ENCODE data around the gene CAVIN3.
"Not testable (repeated sequence)": the region's sequence is repeated elsewhere in the genome, so short reads cannot be mapped to it uniquely, and the experiment has no call there.

Gene CAVIN3

DNA sequence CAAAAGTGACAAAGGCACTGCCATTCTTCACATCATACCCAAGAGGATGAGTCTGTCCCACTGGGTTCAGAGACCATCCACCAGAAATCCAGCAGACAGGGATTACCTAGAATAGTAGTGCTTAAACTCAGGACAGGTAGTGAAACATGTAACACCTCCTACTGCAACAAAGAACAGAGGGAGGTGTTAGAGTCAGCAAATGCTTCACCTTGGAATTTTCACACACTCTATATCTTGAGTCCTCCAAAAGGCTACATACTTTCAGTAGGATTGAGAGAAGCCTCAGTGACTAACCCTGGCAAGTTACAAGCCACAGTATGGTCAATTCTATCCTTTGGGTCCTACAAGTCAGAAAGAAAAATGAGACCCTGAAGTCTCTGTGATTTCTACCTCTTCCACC is 6.0 kb upstream of the CAVIN3 start:
- FAIRE-seq: no peak
- no peak for DNase-seq (ENCODE audit: low spot score)

DNA sequence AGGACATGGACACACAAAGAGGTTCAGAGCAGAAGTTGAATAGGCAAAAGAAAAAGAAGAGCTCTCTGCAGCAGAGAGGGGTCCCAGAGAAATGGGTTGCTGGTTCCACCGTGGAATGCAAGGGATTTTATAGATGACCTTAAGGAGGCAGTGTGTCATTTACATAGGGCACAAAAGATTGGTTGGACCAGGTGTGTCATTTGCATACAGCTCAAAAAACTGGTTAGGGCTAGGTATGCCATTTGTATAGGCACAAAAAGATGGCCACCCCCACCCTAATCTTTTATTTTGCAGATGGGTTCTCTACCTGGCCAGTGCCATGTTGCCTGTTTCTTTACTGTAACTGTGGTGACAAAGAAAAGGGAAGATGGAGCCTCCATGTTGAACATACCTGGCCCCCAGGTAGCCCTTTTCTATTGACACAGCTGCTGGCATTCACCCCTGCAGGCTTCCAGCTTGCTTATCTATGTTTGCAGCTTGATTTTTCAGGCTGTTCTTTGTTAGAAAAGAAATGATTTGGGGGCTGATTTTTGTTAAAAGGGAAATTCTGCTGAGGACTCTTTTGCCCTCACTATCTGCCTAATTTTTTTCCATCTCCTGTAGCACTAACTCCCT is 3.1 kb upstream of the CAVIN3 start:
- FAIRE-seq: no peak
- DNase-seq (ENCODE audit: low spot score): no peak

- DNase-seq (ENCODE audit: low spot score) (peak; percentile 31), FAIRE-seq (no peak)
These were observed 1.7 kb upstream of the CAVIN3 start for GRCh38 chr11:6321961-6322362.

DNA sequence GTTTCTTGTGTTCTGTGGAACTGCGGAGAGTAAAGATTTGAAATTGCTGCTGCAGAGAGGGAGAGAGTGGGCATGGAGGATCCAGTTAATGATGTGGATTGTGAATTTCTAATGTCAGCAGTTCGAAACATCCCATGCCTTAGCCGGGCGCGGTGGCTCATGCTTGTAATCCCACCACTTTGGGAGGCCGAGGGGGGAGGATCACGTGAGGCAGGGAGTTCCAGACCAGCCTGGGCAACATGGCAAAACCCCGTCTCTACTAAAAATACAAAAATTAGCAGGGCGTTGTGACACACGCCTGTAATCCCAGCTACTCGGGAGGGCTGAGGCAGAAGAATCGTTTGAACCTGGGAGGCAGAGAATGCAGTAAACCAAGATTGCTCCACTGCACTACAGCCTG is 1.1 kb upstream of the CAVIN3 start:
- FAIRE-seq (no peak), DNase-seq (ENCODE audit: low spot score) (no peak)

DNA sequence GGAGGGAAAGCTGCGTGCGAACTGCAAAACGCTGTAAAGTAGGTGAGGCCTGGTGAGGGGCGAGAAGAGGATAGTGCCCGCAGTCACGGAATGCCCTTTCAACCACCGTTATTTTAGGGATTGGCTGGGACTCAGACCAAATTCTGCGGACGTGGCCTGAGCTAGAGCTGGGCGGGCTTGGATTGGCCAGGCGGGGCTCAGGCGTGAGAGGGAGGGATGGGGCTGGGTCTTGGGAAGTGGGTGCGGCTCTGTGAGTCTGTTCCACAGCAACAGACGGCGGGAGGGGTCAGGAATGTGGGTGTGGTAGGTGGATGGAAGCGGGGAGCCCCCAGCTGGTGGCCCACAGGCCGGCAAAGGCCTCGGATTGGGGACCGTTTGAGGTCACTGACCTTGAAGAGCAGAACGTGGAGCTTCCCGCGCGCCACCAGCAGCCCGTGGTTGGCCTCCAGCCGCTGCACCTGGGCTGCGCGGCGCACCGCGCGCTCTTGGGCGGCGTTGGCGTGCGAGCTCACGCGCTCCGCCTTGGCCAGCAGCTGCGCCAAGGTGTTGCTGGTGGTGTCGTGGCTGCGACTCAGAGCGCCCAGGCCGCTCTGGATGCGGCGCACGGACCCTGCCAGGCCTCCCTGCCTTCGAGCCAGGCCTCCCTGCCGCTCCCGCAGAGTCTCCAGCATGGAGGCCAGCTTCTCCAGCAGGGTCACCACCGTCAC is 444 bp downstream of the CAVIN3 start:
- no peak for FAIRE-seq
- no peak for DNase-seq (ENCODE audit: low spot score)

- FAIRE-seq (no peak), DNase-seq (ENCODE audit: low spot score) (no peak)
These were observed 1.1 kb downstream of the CAVIN3 start for GRCh38 chr11:6319001-6319703.

DNA sequence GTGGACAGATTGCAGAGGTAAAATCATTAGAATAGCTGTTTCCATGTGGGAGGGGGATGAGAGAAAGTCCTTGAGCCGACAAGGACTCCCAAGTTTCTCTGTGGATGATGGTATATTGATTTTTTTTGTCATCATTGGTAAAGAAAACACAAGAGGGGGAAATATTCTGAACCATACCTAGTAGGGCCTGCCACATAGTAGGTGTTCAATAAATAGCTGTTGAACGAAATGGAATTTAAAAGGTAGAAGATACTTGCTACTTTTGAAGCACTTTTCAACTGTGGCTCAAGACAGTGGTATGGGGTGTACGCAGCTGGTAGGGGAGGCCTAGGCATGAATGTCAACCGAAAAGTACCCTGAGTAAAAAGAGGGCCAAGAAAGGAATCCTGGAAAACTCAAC is 2.1 kb downstream of the CAVIN3 start:
- DNase-seq (ENCODE audit: low spot score) (no peak), FAIRE-seq (no peak)

DNA sequence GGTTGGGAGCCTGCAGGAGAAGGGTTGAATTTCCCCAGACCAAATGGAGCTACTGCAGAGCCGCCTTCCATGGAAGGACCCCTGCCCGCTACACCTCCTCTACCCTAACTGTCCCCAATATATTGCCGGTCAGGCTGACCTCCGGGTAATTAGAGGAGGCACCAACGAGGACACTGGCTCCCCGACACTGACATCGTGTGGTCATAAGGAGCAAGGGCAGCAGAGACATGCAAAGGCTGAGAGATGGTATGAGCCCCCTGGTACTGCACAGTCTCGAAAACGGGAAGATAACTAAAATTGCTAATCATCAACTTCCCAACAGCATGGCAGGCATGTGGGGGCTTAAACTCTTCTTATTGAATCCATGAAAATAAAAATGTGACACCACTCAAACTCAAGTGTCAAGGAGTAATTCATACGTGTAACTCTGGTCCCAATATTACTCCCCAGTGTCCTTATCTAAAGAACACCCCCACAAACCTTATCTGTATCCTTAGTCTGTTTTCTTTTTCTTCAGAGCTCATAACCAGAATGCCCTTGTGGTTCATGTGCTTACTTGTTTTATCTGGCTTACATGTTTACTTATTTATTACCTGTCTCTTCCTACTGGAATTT is 4.4 kb downstream of the CAVIN3 start:
- DNase-seq (ENCODE audit: low spot score) (peak; percentile 79), FAIRE-seq (peak; percentile 58)

DNA sequence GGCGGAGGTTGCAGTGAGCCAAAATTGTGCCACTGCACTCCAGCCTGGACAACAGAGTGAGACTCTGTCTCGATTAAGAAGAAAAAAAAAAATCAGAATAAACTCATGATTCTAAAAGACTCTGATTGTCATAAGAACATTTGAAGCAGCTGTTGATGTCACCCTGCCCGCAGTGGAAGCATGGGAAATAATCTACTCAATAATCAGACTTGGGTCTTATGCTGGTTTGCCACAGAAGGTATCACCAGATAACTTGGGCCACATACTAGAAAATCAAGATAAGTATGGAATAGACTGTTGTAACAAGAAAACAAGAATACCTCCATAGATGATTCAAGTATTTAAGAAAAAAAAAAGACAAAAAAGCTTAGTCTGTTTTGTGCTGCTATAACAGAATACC is 8.2 kb downstream of the CAVIN3 start:
- no peak for DNase-seq (ENCODE audit: low spot score)
- FAIRE-seq: no peak

DNA sequence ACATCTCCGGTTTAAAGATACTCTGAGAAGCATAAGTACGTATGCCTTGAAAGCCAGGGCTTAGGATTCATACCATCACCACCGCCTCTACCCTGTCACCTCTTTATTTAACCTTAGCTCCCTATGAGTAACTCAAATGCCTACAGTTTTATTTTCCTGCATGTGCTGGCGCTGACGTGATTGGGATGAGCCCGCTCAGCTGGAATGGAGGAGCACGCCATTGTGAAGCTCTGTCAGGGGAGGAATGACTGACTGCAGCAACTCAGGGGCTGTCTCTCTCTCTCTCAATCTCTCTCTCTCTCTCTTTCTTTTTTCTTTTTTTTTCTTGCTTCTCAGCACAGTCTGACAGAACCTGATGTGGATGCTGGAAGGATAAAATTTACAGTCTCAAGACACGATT is 12.4 kb downstream of the CAVIN3 start:
- DNase-seq (ENCODE audit: low spot score) (no peak), FAIRE-seq (no peak)

DNA sequence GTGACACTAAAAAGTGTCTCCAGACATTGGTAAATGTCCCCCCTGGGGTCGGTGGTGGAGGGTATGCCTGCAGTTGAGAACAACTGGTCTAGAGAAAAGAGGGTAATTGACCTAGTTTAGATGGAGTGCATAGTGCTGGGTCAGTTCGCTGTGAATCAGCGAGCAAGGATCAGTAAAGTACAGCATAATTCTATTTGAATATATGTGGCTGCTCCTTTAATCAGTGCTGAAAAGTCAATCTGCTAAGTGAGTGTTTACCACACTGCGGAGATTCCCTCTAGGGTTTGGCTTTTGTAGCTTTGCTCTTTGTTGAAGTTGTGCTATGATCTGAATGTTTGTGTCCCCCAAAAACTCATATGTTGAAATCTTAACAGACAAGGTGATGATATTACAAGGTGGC is 15.0 kb downstream of the CAVIN3 start:
- DNase-seq (ENCODE audit: low spot score) (no peak), FAIRE-seq (no peak)

DNA sequence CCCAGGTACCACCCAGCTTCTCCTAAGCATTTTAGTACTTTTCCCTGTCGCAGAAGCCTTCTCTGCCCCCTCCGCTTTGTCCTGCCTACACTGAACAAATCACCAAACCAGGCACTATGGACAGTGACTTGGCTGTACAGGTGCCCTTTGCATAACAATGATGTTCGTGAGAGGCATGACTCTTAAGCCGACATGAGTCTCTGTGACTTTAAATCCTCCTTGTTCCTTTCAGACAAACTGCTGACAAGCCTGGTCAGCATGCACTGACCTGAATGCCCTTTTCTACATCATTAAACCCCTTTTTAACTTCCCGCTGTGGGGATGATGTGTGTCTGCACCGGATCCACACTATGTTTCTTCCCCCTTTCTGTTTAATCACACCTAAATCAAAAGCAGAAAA is 16.6 kb downstream of the CAVIN3 start:
- FAIRE-seq: peak; percentile 5
- DNase-seq (ENCODE audit: low spot score): no peak

DNA sequence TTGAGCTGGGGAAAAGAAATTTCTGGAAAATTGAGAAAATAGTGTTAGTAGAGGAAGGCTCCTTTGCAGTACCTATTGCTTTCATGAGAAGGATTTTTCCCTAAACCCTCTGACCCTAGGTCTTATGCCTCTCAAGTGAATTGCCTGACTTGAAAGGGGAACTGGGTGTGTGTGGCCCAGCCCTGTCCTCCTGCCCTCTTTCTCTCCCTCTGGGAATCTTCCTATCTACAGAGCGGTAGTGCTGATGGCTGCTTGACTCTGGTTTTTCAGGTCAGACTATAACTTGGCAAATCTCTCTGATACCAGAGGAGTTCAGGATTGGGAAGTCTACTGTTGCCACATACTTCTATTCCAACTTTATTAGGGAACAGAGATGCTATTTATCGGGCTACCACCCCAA is 19.2 kb downstream of the CAVIN3 start:
- FAIRE-seq: no peak

DNA sequence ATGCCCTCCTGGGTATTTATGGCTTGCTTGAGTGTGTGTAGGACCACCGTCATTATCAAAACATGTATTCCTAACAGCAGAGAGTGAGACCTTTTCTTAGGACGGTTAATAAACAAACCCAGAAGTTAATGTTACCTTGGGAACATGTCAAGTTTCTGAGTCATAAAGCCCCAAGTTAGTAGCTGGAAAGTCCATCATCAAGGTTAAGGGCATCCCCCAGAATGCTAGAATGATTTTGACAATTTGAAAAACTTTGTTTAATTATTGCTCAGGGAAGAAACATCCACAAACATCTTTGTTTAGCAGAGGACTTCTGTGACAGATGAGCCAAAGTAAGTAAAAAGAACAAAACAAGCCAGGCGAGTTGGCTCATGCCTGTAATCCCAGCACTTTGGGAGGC is 20.0 kb downstream of the CAVIN3 start:
- DNase-seq (ENCODE audit: low spot score): no peak
- FAIRE-seq: no peak

More for the DNA sequence above, 19.2 kb downstream of the CAVIN3 start:
- no peak for DNase-seq (ENCODE audit: low spot score)

DNA sequence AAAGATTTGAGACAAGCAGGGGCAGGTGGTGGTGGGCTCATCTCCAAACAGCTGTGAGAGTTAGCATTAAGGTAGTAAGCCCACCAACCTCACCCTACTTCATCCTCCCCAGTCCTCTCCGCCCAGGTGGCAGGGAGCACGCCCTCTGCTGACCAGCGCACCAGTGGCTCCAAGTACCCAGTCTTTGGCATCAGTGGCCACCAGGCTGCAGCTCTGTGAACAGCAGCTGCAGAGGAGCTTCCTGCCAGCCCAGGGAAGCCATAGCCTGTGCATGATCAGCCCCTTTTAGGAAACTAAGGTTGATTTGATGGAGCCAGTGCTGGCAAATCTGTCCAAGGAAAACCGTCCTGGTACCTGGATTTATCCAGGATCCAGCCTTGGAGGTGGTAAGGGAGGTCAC is 21.7 kb downstream of the CAVIN3 start:
- DNase-seq (ENCODE audit: low spot score) (peak; percentile 62), FAIRE-seq (no peak)

DNA sequence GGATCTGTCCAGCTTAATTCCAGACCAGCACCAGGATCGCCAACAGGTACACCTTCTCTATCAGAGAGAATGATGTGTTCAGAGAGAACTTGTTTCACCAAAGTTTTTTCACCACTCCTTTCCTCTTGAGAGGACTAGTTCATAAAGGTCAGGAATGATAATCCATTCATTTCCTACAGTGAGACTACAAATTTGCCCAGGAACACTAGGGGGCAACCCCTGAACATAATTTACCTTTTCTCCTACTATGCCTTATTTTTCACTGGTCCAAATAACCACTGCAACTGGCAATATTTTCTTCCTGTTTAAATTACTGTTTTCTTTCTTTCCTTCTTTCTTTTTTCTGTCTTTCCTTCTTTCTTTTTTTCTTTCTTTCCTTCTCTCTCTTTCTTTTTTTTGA is 22.5 kb downstream of the CAVIN3 start:
- no peak for FAIRE-seq

DNA sequence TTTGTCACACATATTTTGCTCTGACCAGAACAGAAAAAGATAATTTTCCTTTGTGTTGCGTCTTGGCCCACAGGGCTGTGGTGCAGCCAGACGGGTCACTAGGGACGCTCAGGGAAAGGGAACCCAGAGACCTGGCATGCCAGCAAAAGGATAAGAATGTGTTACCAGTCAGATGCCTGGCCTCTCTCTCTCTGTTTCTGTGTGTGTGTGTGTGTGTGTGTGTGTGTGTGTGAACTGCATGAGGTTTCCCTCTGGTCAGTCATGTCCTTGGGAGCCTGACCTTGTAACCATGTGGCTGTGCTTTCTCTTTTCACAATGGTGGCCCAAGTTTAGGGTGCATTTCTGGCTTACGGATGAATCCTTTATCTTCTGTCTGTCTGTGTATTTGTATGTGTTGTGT is 35.3 kb downstream of the CAVIN3 start:
- DNase-seq (ENCODE audit: low spot score) (no peak), FAIRE-seq (no peak)

More for the DNA sequence above, 22.5 kb downstream of the CAVIN3 start:
- no peak for DNase-seq (ENCODE audit: low spot score)

DNA sequence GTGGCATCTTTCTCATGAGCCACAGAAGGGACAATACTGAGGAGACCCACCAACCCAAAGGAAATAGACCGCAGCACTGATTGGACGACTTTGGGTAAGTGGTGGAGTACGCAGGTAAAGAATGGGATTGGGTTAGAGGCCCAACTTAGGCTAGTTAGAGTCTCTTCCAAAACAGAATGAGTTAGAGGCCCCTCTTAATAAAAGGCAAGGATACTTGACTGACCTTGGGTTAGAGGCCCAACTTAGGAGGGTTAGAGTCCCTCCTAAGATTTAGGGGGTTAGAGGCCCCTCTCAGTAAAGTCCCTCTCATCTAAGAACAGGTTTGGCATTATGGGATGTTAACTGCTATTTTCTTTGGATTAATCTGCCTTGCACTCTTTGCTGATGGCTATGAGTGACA is 36.1 kb downstream of the CAVIN3 start:
- DNase-seq (ENCODE audit: low spot score): no peak

DNA sequence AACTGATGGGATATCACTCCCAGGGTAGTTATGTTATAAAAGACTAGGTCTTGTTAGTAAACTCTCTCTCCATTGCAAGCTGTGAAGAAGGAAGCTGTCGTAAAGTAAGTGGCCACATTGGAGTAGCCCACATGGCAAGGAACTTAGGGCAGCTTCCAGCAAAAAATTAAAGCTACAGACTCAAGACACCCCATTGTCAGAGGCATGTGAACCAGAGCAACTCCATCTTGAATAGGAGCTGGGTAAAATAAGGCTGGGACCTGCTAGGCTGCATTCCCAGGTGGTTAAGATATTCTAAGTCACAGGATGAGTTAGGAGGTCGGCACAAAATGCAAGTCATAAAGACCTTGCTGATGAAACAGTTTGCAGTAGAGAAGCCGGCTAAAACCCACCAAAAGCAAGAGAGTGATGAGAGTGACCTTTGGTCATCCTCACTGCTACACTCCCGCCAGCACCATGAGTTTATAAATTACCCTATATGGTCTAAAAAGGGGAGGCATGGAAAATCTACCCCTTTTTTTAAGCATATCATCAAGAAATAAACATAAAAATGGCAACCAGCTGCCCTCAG is 36.8 kb downstream of the CAVIN3 start:
- DNase-seq (ENCODE audit: low spot score) (no peak), FAIRE-seq (no peak)

More for the DNA sequence above, 36.1 kb downstream of the CAVIN3 start:
- FAIRE-seq: no peak

DNA sequence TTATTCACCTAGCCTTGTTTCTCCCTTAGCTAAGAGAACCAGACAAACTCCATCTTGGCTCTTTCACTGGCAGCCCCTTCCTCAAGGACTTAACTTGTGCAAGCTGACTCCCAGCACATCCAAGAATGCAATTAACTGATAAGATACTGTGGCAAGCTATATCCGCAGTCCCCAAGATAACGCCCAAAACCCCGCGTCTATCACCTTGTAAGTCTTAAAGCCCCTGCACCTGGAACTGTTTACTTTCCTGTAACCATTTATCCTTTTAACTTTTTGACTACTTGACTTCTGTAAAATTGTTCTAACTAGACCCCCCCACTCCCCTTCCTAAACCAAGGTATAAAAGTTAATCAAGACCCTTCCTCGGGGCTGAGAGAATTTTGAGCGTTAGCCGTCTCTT is 39.5 kb downstream of the CAVIN3 start:
- FAIRE-seq; DNase-seq (ENCODE audit: low spot score): not testable (repeated sequence)

GRCh38 chr11:6273188-6273587 is 47.1 kb downstream of the CAVIN3 start:
- FAIRE-seq: no peak
- DNase-seq (ENCODE audit: low spot score): no peak

GRCh38 chr11:6271598-6271997 is 48.7 kb downstream of the CAVIN3 start:
- no peak for FAIRE-seq
- no peak for DNase-seq (ENCODE audit: low spot score)
